Measurements from ENCODE around the gene CNTN5. TPM values are rescaled to one million over a fixed set of nuclear protein-coding genes. Genes with fewer than 3 reads are reported as not detected.

The CNTN5 gene
- total RNA-seq, 1 experiment from 2014 or later, result not detected

DNA sequence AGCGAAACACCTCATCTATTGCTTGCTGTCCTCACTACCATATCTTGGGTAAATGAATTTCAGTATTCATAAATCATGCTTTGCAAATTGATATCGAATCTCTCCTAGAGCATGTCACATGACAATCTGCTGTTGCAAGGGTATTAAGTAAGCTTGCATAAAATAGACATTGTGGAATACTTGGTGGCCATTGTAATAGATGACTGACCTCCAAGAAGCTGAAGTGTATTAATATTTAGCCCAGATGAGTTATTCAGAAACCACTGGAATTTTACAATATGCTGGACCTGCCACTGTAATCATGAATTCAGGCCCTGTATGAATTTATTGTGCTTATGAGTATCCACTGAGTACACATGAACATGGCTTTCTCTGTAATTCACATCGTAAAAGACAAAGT lies 1376.7 kb downstream of the CNTN5 start:
- Histone ChIP-seq H3K9ac (ENCODE audit: extremely low read depth, insufficient read length, low read length) (no peak overlapping the region), H2BK15ac (ENCODE audit: low read depth, low read length) (no peak overlapping the region), H3K23me2 (ENCODE audit: insufficient read length, low read depth, low read length, poor library complexity, severe bottlenecking) (no peaks in the 10 kb centered on the region), H3T11ph (ENCODE audit: low read length) (no peak overlapping the region), H2BK12ac (ENCODE audit: insufficient read length, low read depth, low read length) (no peak overlapping the region), H4K91ac (ENCODE audit: insufficient read length, low read depth, low read length) (no peak overlapping the region), H4K5ac (ENCODE audit: insufficient read length, low read depth, low read length) (no peak overlapping the region), H3K27me3 (ENCODE audit: insufficient read depth, low read length) (no peaks in the 10 kb centered on the region), H2BK5ac (ENCODE audit: insufficient read length, low read length) (no peak overlapping the region), H4K8ac (replicated peaks; ENCODE audit: insufficient read length, low read depth, low read length) (no peak overlapping the region), H2BK20ac (ENCODE audit: low read depth, low read length, poor library complexity, severe bottlenecking) (no peak overlapping the region), H3K23ac (ENCODE audit: insufficient read length, low read depth, low read length) (no peak overlapping the region), H4K20me1 (ENCODE audit: control insufficient read depth, insufficient read depth, insufficient read length) (no peaks in the 10 kb centered on the region), H2AFZ (ENCODE audit: low read length) (no peak overlapping the region), H3K18ac (ENCODE audit: insufficient read length, low read depth, low read length) (no peak overlapping the region), H3K79me1 (ENCODE audit: insufficient read depth, low read depth, low read length, poor library complexity, severe bottlenecking) (no peaks in the 10 kb centered on the region), H3K56ac (ENCODE audit: insufficient read length, low read depth, low read length) (no peak overlapping the region), H3K4me2 (ENCODE audit: insufficient read depth, insufficient read length, low read length) (no peak overlapping the region), H3K27ac (ENCODE audit: insufficient read length, low read depth, low read length) (no peak overlapping the region), H3K9me3 (ENCODE audit: control insufficient read depth, low read depth, low read length) (no peaks in the 10 kb centered on the region), H3K14ac (ENCODE audit: insufficient read depth, low read length) (no peak overlapping the region), H3K4me1 (ENCODE audit: insufficient read depth, low read length) (no peaks in the 10 kb centered on the region), H3K79me2 (ENCODE audit: insufficient read depth, low read length) (no peaks in the 10 kb centered on the region), H2BK120ac (ENCODE audit: low read depth, low read length, poor library complexity, severe bottlenecking) (no peak overlapping the region), H3K4ac (ENCODE audit: low read depth, low read length) (no peak overlapping the region), H2AK5ac (ENCODE audit: insufficient read length, low read length) (no peak overlapping the region)
- Mint-ChIP-seq H3K9me3 (no peaks in the 10 kb centered on the region; a peak in 1 of 5 replicates), H3K27me3 (ENCODE audit: low read depth) (no peaks in the 10 kb centered on the region), H3K27ac (no peak overlapping the region), H3K4me1 (peaks cover 5 to 7% of the 10 kb centered on the region in 2 experiments; a peak in 3 of 4 replicates), H3K36me3 (ENCODE audit: insufficient read depth in 1 of 3, low read depth in 3 of 3) (peaks cover 0 to 4% (median 0%) of the 10 kb centered on the region in 3 experiments; a peak in 1 of 7 replicates), H3K4me3 (no peak overlapping the region)
- WGBS (ENCODE audit: extremely low coverage, insufficient read length, low lambda C conversion rate), result no CpG with 5 or more reads among the region's 3 CpGs
- DNase-seq, result no peak
- TF ChIP-seq, protein P1, sequence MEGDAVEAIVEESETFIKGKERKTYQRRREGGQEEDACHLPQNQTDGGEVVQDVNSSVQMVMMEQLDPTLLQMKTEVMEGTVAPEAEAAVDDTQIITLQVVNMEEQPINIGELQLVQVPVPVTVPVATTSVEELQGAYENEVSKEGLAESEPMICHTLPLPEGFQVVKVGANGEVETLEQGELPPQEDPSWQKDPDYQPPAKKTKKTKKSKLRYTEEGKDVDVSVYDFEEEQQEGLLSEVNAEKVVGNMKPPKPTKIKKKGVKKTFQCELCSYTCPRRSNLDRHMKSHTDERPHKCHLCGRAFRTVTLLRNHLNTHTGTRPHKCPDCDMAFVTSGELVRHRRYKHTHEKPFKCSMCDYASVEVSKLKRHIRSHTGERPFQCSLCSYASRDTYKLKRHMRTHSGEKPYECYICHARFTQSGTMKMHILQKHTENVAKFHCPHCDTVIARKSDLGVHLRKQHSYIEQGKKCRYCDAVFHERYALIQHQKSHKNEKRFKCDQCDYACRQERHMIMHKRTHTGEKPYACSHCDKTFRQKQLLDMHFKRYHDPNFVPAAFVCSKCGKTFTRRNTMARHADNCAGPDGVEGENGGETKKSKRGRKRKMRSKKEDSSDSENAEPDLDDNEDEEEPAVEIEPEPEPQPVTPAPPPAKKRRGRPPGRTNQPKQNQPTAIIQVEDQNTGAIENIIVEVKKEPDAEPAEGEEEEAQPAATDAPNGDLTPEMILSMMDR (conservative IDR thresholded peaks at IDR 0.05), result no peak
